Spleen (tissue), 11 donors: ENCODE results near the gene C8G. TPM values are rescaled to one million over a fixed set of nuclear protein-coding genes. Genes with fewer than 3 reads are reported as not detected.

Source experiments
- DNase-seq: peaks from one replicate; pipeline ENCODE4 v3.0.0-alpha.2; 2020
- H3K27ac ChIP-seq, 8 donors: fragments of 200-600 bp; sonication (generic) in 7 of 8; 1 replicate in 4 of 8; 2 replicates in 4 of 8; pipeline versions ENCODE4 v1.5.0 to v1.8.0; 2016 to 2021; ENCODE audit warnings: inconsistent platforms in 4 of 8, mild to moderate bottlenecking in 4 of 8, moderate library complexity in 1 of 8
- H3K27me3 ChIP-seq, 7 donors: fragments of 200-600 bp; sonication (generic) in 6 of 7; replicated peaks in 1 of 7; 1 replicate in 4 of 7; 2 replicates in 3 of 7; pipeline versions ENCODE4 v1.5.0 to v1.8.0; 2016 to 2021; ENCODE audit warnings: inconsistent platforms in 3 of 7, mild to moderate bottlenecking in 1 of 7
- H3K36me3 ChIP-seq, 6 donors: fragments of 200-600 bp; sonication (generic) in 5 of 6; 1 replicate in 4 of 6; 2 replicates in 2 of 6; pipeline versions ENCODE4 v1.5.0 to v1.8.0; 2016 to 2021; ENCODE audit warnings: inconsistent platforms in 2 of 6
- H3K4me1 ChIP-seq, 6 donors: fragments of 200-600 bp; sonication (generic) in 5 of 6; 1 replicate in 3 of 6; 2 replicates in 3 of 6; pipeline versions ENCODE4 v1.5.0 to v1.8.0; 2016 to 2021; ENCODE audit warnings: inconsistent platforms in 3 of 6
- H3K4me3 ChIP-seq, 8 donors: fragments of 200-600 bp; sonication (generic) in 7 of 8; 1 replicate in 4 of 8; 2 replicates in 4 of 8; pipeline versions ENCODE4 v1.5.0 to v1.8.0; 2016 to 2021; ENCODE audit warnings: inconsistent platforms in 4 of 8, mild to moderate bottlenecking in 4 of 8, moderate library complexity in 2 of 8
- H3K9me3 ChIP-seq, 8 donors: fragments of 200-600 bp; sonication (generic) in 7 of 8; 1 replicate in 4 of 8; 2 replicates in 4 of 8; pipeline versions ENCODE4 v1.5.0 to v1.8.0; 2016 to 2021; ENCODE audit warnings: inconsistent platforms in 4 of 8
- POLR2A ChIP-seq, 3 donors: fragments of 450-650 bp; IDR thresholded peaks; one replicate each; pipeline ENCODE4 v1.5.1; 2017; ENCODE audit warnings: antibody characterized with exemption in 3 of 3, mild to moderate bottlenecking in 1 of 3
- POLR2AphosphoS5 ChIP-seq, 3 donors: sonication (generic); formaldehyde crosslinking; IDR thresholded peaks; one replicate each; pipeline ENCODE4 v1.5.1; 2017; ENCODE audit warnings: antibody characterized with exemption in 3 of 3
- WGBS, 5 donors: extraction: QIAGEN DNeasy Blood & Tissue Kit in 3 of 5; methylation state at CpG; one replicate each; pipeline versions ENCODE4 v1.1.5 to v1.1.7; 2013 to 2018; 5-methylcytosine and 5-hydroxymethylcytosine counted together
- intact Hi-C: fragments of 100-400 bp; cut with DNase I; formaldehyde crosslinking; loops from one replicate; pipeline ENCODE4 v1.15.0; 2023; ENCODE audit warnings: low total_unique reads
- polyA plus RNA-seq, 3 donors: library from polyadenylated mRNA; stranded (reverse); fragments of 200-250 nt; gene quantifications; one replicate each; pipeline ENCODE4 v1.2.1, GENCODE V29; 2013
- total RNA-seq, 7 donors: library from RNA; depleted of rRNA in 3 of 7; stranded (reverse); fragments of >200 nt in 3 of 7; fragmentation: NEBNext Ultra II Directional in 4 of 7; extraction: Animal tissue kit (Norgen Biotek cat#: 25700) in 4 of 7; gene quantifications; one replicate each; pipeline versions ENCODE4 v1.1.0 to v1.2.1, GENCODE V29; 2016 to 2021
- TF ChIP-seq, protein P1 (sequence below), 11 experiments: fragments of 200-600 bp in 7 of 11; fragments of 450-650 bp in 4 of 11; sonication (generic) in 4 of 11; IDR thresholded peaks in 8 of 11; conservative IDR thresholded peaks in 3 of 11; 1 replicate in 7 of 11; 2 replicates in 4 of 11; pipeline versions ENCODE4 v1.4.0 to v1.8.0; 2016 to 2021; ENCODE audit warnings: antibody characterized with exemption in 11 of 11, inconsistent platforms in 4 of 11, mild to moderate bottlenecking in 1 of 11
- donor health status: healthy with polysubstance abuse.
- donor health status: DM: no; HTN: no; CAD: no; lungs with moderate emphysema.
- donor health status: DM: no; HTN: no; CAD: no.
- donor health status: Bipolar disorder and iron deficiency.
- donor health status: healthy.
- donor health status: DM: no; HTN: no; CAD: no.
- donor health status: DM: yes; HTN: yes; CAD: no.

C8G gene
- total and polyA plus RNA-seq, 10 donors: 2.3 to 7.4 (median 3.7) TPM; not detected in 1

DNA sequence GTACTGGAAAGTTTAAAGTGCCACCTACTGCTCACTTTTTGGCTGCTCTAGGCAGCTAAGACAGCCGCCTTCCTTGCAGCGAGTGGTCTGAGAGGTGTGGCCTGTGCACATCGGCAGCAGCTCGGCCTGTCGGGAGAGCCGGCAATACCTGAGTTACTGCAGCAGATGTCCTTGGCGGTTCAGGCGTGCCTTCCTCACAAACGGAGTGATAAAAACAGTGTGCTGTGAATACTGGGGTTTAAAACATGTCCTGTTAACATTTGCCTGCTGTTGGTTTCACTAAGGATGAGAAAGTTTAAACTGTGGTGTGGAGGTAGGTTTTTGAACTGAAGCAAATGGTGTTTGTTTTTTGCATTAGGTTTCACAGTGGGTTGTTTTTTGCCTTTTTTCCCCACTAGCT is 45.8 kb upstream of the C8G start:
- peak; percentile 68 for DNase-seq
- Histone ChIP-seq H3K36me3 (peaks cover 0 to 86% (median 32%) of the 10 kb centered on the region in 6 donors), H3K27ac (peak overlapping the region in 4 of 8 donors; percentile 5 to 87 (median 56)), H3K27me3 (no peaks in the 10 kb centered on the region), H3K9me3 (no peaks in the 10 kb centered on the region), H3K4me1 (peaks cover 34 to 86% (median 52%) of the 10 kb centered on the region in 6 donors), H3K4me3 (no peak overlapping the region)
- whole genome bisulfite sequencing, 5 donors: 60 to 80% (median 73%) methylated on average over 9 of the region's 9 CpGs
- intact Hi-C loops: no loop called here
- no peak for TF ChIP-seq POLR2A (IDR thresholded peaks at IDR 0.05)
- TF ChIP-seq POLR2AphosphoS5 (IDR thresholded peaks at IDR 0.05): peak in 1 of 3 donors; percentile 32

DNA sequence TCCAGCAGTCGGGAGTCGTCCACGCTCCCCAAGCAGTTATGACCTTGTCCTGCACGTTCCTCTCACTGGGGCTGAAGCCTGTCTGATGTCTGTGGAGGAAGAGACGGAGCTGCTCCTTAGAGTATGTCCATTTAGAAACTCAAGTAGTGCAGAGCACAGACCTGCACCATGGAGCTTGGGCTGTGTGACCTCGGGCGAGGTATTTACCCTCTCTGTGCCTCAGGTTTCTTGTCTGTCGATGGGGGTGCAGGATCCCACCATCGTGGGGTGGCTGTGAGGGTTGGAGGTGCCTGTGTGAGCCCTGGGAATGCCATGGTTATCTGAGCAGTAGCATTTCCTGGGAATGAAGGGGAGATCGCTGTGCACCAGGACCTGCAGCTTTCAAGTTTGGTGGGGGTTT is 44.5 kb upstream of the C8G start:
- H3K9me3 ChIP-seq: no peaks in the 10 kb centered on the region
- H3K4me3 ChIP-seq: no peak overlapping the region
- WGBS, 5 donors: 91 to 96% (median 93%) methylated on average over 10 of the region's 10 CpGs
- H3K27ac ChIP-seq: peak overlapping the region in 5 of 8 donors; percentile 80 to 92 (median 87)
- TF ChIP-seq POLR2A (IDR thresholded peaks at IDR 0.05) (no peak), POLR2AphosphoS5 (IDR thresholded peaks at IDR 0.05) (no peak)
- TF ChIP-seq, protein P1, sequence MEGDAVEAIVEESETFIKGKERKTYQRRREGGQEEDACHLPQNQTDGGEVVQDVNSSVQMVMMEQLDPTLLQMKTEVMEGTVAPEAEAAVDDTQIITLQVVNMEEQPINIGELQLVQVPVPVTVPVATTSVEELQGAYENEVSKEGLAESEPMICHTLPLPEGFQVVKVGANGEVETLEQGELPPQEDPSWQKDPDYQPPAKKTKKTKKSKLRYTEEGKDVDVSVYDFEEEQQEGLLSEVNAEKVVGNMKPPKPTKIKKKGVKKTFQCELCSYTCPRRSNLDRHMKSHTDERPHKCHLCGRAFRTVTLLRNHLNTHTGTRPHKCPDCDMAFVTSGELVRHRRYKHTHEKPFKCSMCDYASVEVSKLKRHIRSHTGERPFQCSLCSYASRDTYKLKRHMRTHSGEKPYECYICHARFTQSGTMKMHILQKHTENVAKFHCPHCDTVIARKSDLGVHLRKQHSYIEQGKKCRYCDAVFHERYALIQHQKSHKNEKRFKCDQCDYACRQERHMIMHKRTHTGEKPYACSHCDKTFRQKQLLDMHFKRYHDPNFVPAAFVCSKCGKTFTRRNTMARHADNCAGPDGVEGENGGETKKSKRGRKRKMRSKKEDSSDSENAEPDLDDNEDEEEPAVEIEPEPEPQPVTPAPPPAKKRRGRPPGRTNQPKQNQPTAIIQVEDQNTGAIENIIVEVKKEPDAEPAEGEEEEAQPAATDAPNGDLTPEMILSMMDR (IDR thresholded peaks at IDR 0.05 in 8 of 11, conservative IDR thresholded peaks at IDR 0.05 in 3 of 11): no peak
- peaks cover 0 to 85% (median 29%) of the 10 kb centered on the region in 6 donors for H3K36me3 ChIP-seq
- DNase-seq: no peak
- H3K27me3 ChIP-seq: no peaks in the 10 kb centered on the region
- intact Hi-C loops: no loop called here
- peaks cover 34 to 88% (median 59%) of the 10 kb centered on the region in 6 donors for H3K4me1 ChIP-seq

DNA sequence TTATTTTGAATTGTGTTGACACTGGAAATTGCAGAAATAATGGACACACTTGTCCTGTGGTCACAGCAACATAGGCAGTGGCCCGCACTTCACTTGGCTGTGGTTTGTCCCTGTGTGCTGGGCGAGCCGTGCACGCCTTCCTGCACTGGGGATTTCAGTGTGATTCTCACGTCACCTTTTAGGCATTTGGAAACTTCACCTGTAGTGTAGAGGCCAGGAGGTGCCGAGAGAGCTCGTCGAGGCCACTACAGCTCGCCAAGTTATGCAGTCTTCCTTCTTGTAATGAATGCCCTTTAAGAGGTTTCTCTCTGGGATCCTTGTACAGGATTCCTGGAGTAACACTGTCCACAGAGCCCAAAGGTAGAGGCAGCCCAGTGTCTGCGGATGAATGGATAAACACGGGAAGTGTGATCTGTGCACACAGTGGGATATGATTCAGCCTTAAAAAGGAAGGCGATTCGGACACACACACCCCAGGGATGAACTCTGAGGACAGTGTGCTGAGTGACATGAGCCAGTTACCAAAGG is 44.0 kb upstream of the C8G start:
- Histone ChIP-seq H3K4me3 (no peak overlapping the region), H3K27ac (peak overlapping the region; percentile 67 to 92 (median 82)), H3K36me3 (peaks cover 0 to 86% (median 30%) of the 10 kb centered on the region in 6 donors), H3K27me3 (no peaks in the 10 kb centered on the region), H3K9me3 (no peaks in the 10 kb centered on the region), H3K4me1 (peaks cover 34 to 88% (median 59%) of the 10 kb centered on the region in 6 donors)
- 68 to 82% (median 78%) methylated on average over 13 of the region's 13 CpGs for WGBS, 5 donors
- no peak for DNase-seq
- intact Hi-C loops: no loop called here
- TF ChIP-seq, protein P1 (IDR thresholded peaks at IDR 0.05 in 8 of 11, conservative IDR thresholded peaks at IDR 0.05 in 3 of 11): no peak
- TF ChIP-seq POLR2A (IDR thresholded peaks at IDR 0.05): no peak
- TF ChIP-seq POLR2AphosphoS5 (IDR thresholded peaks at IDR 0.05): no peak

DNA sequence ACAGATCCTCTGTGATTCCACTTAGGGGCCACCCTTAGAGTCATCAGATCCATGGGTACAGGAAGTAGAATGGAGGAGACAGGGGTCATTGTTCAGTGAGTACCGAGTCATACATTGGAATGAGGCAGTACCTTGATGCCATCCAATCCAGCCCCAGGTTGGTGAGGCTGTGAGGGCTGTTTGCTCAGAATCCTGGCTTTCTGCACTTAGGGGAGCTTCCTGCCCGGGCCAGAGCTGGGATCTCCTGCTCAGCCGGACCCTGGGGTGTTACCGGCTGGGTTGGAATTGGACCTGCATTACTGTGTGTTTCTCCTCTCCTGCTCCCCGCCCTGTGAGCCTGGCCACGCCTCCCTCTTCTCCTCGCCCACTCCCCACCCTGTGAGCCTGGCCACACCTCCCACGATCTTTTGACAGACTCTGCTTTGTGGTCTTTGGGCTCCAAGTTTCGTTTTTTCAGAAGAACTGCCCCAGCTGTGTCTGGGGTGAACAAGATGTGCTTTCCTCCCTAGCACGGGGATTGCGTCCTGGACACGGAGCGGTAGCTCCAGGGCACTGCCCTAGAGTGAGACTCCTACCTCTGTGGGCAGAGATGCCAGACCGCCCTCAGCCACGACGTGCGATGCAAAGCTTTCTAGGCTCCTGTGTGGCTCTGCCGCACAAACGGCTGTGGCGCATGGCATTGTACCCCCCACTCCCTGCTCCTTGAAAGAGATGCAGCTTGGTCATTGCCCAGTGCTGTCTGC is 43.4 kb upstream of the C8G start:
- WGBS, 5 donors: 12 to 46% (median 36%) methylated on average over 9 to 20 of the region's 20 CpGs
- peaks cover 34 to 83% (median 55%) of the 10 kb centered on the region in 6 donors for H3K4me1 ChIP-seq
- peak overlapping the region in 4 of 8 donors; percentile 12 to 47 (median 13) for H3K4me3 ChIP-seq
- intact Hi-C loops: no loop called here
- DNase-seq: peak; percentile 83
- no peaks in the 10 kb centered on the region for H3K27me3 ChIP-seq
- H3K9me3 ChIP-seq: no peaks in the 10 kb centered on the region
- TF ChIP-seq, protein P1 (IDR thresholded peaks at IDR 0.05 in 8 of 11, conservative IDR thresholded peaks at IDR 0.05 in 3 of 11): no peak
- peak; percentile 63 to 80 (median 69) for TF ChIP-seq POLR2AphosphoS5 (IDR thresholded peaks at IDR 0.05)
- peak overlapping the region; percentile 67 to 92 (median 82) for H3K27ac ChIP-seq
- peaks cover 0 to 87% (median 34%) of the 10 kb centered on the region in 6 donors for H3K36me3 ChIP-seq
